ENCODE measurements around the gene NACC2.

GRCh38 chr9:135979547-135980166 is 115.4 kb downstream of the NACC2 start:
- no peak for TF ChIP-seq CTCF (IDR thresholded peaks at IDR 0.05 in 4 of 5, conservative IDR thresholded peaks at IDR 0.05 in 1 of 5)
- no peak for TF ChIP-seq POLR2A (IDR thresholded peaks at IDR 0.05)

All from gastrocnemius medialis (tissue), 4 donors.